A549 (cell line): ENCODE results near the gene BACH1. TPM values are rescaled to one million over a fixed set of nuclear protein-coding genes. Genes with fewer than 3 reads are reported as not detected.

Experiments used
- ATAC-seq, 2 experiments: fragments of 200-7000 bp in 1 of 2; fragments of >200 bp in 1 of 2; cut with Nextera tagmentation in 1 of 2; cut with Tn5 transposase in 1 of 2; 3 replicates each; pipeline versions ENCODE4 v1.8.0 to v1.9.1; 2018 to 2020; ENCODE audit warnings: mild to moderate bottlenecking in 1 of 2, moderate library complexity in 1 of 2
- CTCF ChIA-PET: fragments of 300-600 bp; sonication (Branson Sonifier 250); formaldehyde crosslinking; extraction: SDS; loops from one replicate; lab custom pipeline; 2021; ENCODE audit warnings: antibody characterized with exemption, inconsistent platforms; lab: Yijun Ruan, JAX
- POLR2A ChIA-PET: fragments of 350-600 bp; formaldehyde crosslinking; extraction: SDS; loops from one replicate; lab custom pipeline; 2021; ENCODE audit warnings: antibody characterized with exemption, inconsistent platforms; lab: Yijun Ruan, JAX
- DNase-seq, 2 experiments: peaks; one replicate each; pipeline versions ENCODE4 v3.0.0 to v3.0.0-alpha.2; 2011 to 2016; ENCODE audit warnings: low read depth in 1 of 2, low spot score in 1 of 2
- FAIRE-seq: peaks from 2 replicates; lab custom pipeline; 2011; peaks lifted over from hg19 to GRCh38; lab: Jason Lieb, UNC
- H3K27ac ChIP-seq, 2 experiments: fragments of >200 bp; sonication (Bioruptor Twin); formaldehyde crosslinking; 3 replicates each; pipeline ENCODE4 v1.5.1; 2016 to 2017
- H3K4me1 ChIP-seq: fragments of >200 bp; sonication (Bioruptor Twin); formaldehyde crosslinking; 3 replicates; pipeline ENCODE4 v1.6.1; 2016
- H3K4me2 ChIP-seq: fragments of >200 bp; sonication (Bioruptor Twin); formaldehyde crosslinking; 3 replicates; pipeline ENCODE4 v1.6.1; 2016
- H3K4me3 ChIP-seq: fragments of >200 bp; sonication (Bioruptor Twin); formaldehyde crosslinking; 3 replicates; pipeline ENCODE4 v1.5.1; 2016
- H3K9me3 ChIP-seq: fragments of >200 bp; sonication (Bioruptor Twin); formaldehyde crosslinking; 3 replicates; pipeline ENCODE4 v1.6.1; 2016
- CHD4 ChIP-seq: fragments of 200-600 bp; sonication (generic); IDR thresholded peaks from 2 replicates; pipeline ENCODE4 v1.6.1; 2016; ENCODE audit warnings: antibody characterized with exemption, mild to moderate bottlenecking, borderline replicate concordance
- EHMT2 ChIP-seq: fragments of 200-600 bp; sonication (generic); IDR thresholded peaks from 2 replicates; pipeline ENCODE4 v1.6.1; 2016; ENCODE audit warnings: antibody characterized with exemption, low read depth, mild to moderate bottlenecking, moderate library complexity
- ELK1 ChIP-seq: fragments of 150-350 bp; IDR thresholded peaks from 2 replicates; pipeline ENCODE4 v1.6.1; 2014; ENCODE audit warnings: low read depth, mild to moderate bottlenecking, low read length
- EP300 ChIP-seq, 2 experiments: fragments of >200 bp; sonication (Bioruptor Twin); formaldehyde crosslinking; IDR thresholded peaks; 2 replicates in 1 of 2; 3 replicates in 1 of 2; pipeline ENCODE4 v1.6.1; 2016 to 2017
- ESRRA ChIP-seq: fragments of 150-350 bp; IDR thresholded peaks from 2 replicates; pipeline ENCODE4 v1.6.1; 2014; ENCODE audit warnings: mild to moderate bottlenecking, low read length, borderline replicate concordance
- FOSB ChIP-seq: fragments of 250-450 bp; sonication (Bioruptor Pico); IDR thresholded peaks from 2 replicates; pipeline ENCODE4 v1.5.0; 2020; ENCODE audit warnings: mild to moderate bottlenecking, moderate library complexity
- FOSL2 ChIP-seq, 2 experiments: fragments of 450-650 bp in 1 of 2; fragments of >200 bp in 1 of 2; sonication (Bioruptor Twin) in 1 of 2; formaldehyde crosslinking; IDR thresholded peaks; 2 replicates each; pipeline versions ENCODE4 v1.5.0 to v1.6.1; 2016 to 2020; ENCODE audit warnings: mild to moderate bottlenecking in 1 of 2, moderate library complexity in 1 of 2
- FOXS1 ChIP-seq: fragments of 250-450 bp; sonication (Bioruptor Pico); IDR thresholded peaks from 2 replicates; pipeline ENCODE4 v1.5.0; 2020; ENCODE audit warnings: mild to moderate bottlenecking, moderate library complexity
- HEYL ChIP-seq: fragments of 250-450 bp; sonication (Bioruptor Pico); IDR thresholded peaks from 2 replicates; pipeline ENCODE4 v1.8.0; 2021; ENCODE audit warnings: mild to moderate bottlenecking, moderate library complexity
- HOXA7 ChIP-seq: fragments of 250-450 bp; sonication (Bioruptor Pico); IDR thresholded peaks from 2 replicates; pipeline ENCODE4 v1.5.0; 2020; ENCODE audit warnings: mild to moderate bottlenecking, moderate library complexity
- MAFK ChIP-seq: fragments of 450-650 bp; IDR thresholded peaks from 2 replicates; pipeline ENCODE4 v1.6.1; 2014; ENCODE audit not compliant: partially characterized antibody
- PBX3 ChIP-seq: IDR thresholded peaks from 2 replicates; pipeline ENCODE4 v1.6.1; 2012
- RAD21 ChIP-seq, 2 experiments: fragments of >200 bp in 1 of 2; sonication (Bioruptor Twin) in 1 of 2; formaldehyde crosslinking in 1 of 2; IDR thresholded peaks in 1 of 2; conservative IDR thresholded peaks in 1 of 2; 2 replicates in 1 of 2; 3 replicates in 1 of 2; pipeline ENCODE4 v1.6.1; 2012 to 2018; ENCODE audit warnings: inconsistent platforms in 1 of 2
- RARB ChIP-seq: fragments of 250-450 bp; sonication (Bioruptor Pico); IDR thresholded peaks from 2 replicates; pipeline ENCODE4 v1.8.0; 2021; ENCODE audit warnings: mild to moderate bottlenecking, moderate library complexity
- RCOR1 ChIP-seq: fragments of 150-350 bp; IDR thresholded peaks from 2 replicates; pipeline ENCODE4 v1.6.1; 2014; ENCODE audit warnings: antibody characterized with exemption, low read length, low read depth
- RFX5 ChIP-seq: fragments of 450-650 bp; IDR thresholded peaks from 2 replicates; pipeline ENCODE4 v1.7.1; 2014; ENCODE audit warnings: antibody characterized with exemption, mild to moderate bottlenecking, moderate library complexity
- RNF2 ChIP-seq: fragments of 200-600 bp; sonication (generic); IDR thresholded peaks from 2 replicates; pipeline ENCODE4 v1.6.1; 2016; ENCODE audit warnings: low read depth, mild to moderate bottlenecking, antibody characterized with exemption, moderate library complexity, borderline replicate concordance
- SREBF2 ChIP-seq: fragments of 450-650 bp; IDR thresholded peaks from 2 replicates; pipeline ENCODE4 v1.6.1; 2014; ENCODE audit warnings: mild to moderate bottlenecking, moderate library complexity
- TFCP2L1 ChIP-seq: fragments of 250-450 bp; sonication (Bioruptor Pico); IDR thresholded peaks from 2 replicates; pipeline ENCODE4 v1.5.0; 2021; ENCODE audit warnings: mild to moderate bottlenecking
- TP53 ChIP-seq: fragments of 250-450 bp; sonication (Bioruptor Pico); IDR thresholded peaks from 2 replicates; pipeline ENCODE4 v1.5.0; 2021; ENCODE audit warnings: mild to moderate bottlenecking, moderate library complexity
- USF2 ChIP-seq: fragments of 450-650 bp; IDR thresholded peaks from 2 replicates; pipeline ENCODE4 v1.6.1; 2014; ENCODE audit warnings: antibody characterized with exemption
- ZC3H11A ChIP-seq: fragments of 450-650 bp; IDR thresholded peaks from 2 replicates; pipeline ENCODE4 v1.6.1; 2014; ENCODE audit warnings: antibody characterized with exemption, mild to moderate bottlenecking
- ZNF302 ChIP-seq: fragments of 250-450 bp; sonication (Bioruptor Pico); IDR thresholded peaks from 2 replicates; pipeline ENCODE4 v1.9.0; 2021; ENCODE audit warnings: inconsistent platforms, mild to moderate bottlenecking, moderate library complexity
- ZSCAN20 ChIP-seq: fragments of 250-450 bp; sonication (Bioruptor Pico); IDR thresholded peaks from 2 replicates; pipeline ENCODE4 v1.8.0; 2022; ENCODE audit warnings: mild to moderate bottlenecking, moderate library complexity
- WGBS: methylation state at CpG from one replicate; pipeline ENCODE4 v1.1.6; 2017; ENCODE audit errors: missing lambda C conversion rate; 5-methylcytosine and 5-hydroxymethylcytosine counted together
- polyA plus RNA-seq, 4 experiments: library from polyadenylated mRNA; depleted of rRNA in 3 of 4; stranded (reverse); fragments of >200 nt; fragmentation: RNase III in 1 of 4; extraction: RNeasy Plus Mini Kit Qiagen cat#74134 plus additional on column Dnase treatment in 1 of 4; gene quantifications; 2 replicates in 3 of 4; 3 replicates in 1 of 4; pipeline ENCODE4 v1.2.3, GENCODE V29; 2011 to 2017
- TF ChIP-seq, protein P1 (sequence below): fragments of 200-600 bp; sonication (generic); IDR thresholded peaks from 2 replicates; pipeline ENCODE4 v1.6.1; 2016; ENCODE audit warnings: antibody characterized with exemption, mild to moderate bottlenecking, moderate library complexity
- TF ChIP-seq, protein P2 (sequence below): IDR thresholded peaks from 2 replicates; pipeline ENCODE4 v1.6.1; 2012

The BACH1 gene
- polyA plus RNA-seq, 2 of the 4 experiments (the other 2 are of a cell fraction): 5.0 to 21.4 TPM

GRCh38 chr21:29347274-29347681 lies 48.6 kb downstream of the BACH1 start:
- peaks cover 7% of the 10 kb centered on the region; the same call in 1 of the 3 replicates for H3K4me1 ChIP-seq

DNA sequence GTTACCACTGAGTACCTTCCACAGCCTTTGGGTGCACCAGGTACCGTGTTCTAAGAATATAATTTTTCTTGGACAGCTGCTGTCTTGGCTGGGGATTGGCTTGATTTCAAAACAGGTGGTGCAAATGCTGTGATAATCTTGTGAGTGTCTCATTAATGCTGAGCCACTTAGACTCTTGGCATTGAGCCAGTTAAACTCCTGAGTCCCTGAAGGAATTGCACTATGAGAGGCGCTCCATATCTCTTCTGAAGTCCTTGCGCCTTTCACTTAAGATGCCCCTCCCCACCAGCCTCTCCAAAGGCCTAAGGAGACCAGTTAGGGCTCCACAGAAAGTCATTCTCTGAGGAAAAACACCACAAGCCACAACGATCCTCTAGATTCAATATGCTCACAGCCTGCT lies 51.0 kb downstream of the BACH1 start:
- no peak for FAIRE-seq
- Histone ChIP-seq H3K4me1 (no peaks in the 10 kb centered on the region), H3K27ac (no peak overlapping the region), H3K9me3 (no peaks in the 10 kb centered on the region), H3K4me3 (no peak overlapping the region), H3K4me2 (no peak overlapping the region)
- ATAC-seq: no peak
- 95% methylated on average over 4 of the region's 4 CpGs for WGBS
- POLR2A ChIA-PET: interaction anchor here (0.6 kb wide), 1 partner anchor 185 kb away, joined by 3 read pairs; no protein-coding TSS in a partner anchor
- CTCF ChIA-PET: interaction anchor here (0.6 to 5.1 kb wide), 11 partner anchors 9 to 262 kb away, joined by 3 to 59 read pairs (median 6); no protein-coding TSS in a partner anchor
- no peak for DNase-seq
- TF ChIP-seq ZNF302 (CRISPR knock-in tag) (no peak), TFCP2L1 (CRISPR knock-in tag) (no peak), RCOR1 (no peak), HEYL (CRISPR knock-in tag) (no peak), ESRRA (no peak), HOXA7 (CRISPR knock-in tag) (no peak), USF2 (no peak), RARB (no peak), FOSB (CRISPR knock-in tag) (no peak), RAD21 (conservative IDR thresholded peaks at IDR 0.05 in 1 of 2, IDR thresholded peaks at IDR 0.05 in 1 of 2) (no peak), EHMT2 (no peak)
- TF ChIP-seq, protein P1, sequence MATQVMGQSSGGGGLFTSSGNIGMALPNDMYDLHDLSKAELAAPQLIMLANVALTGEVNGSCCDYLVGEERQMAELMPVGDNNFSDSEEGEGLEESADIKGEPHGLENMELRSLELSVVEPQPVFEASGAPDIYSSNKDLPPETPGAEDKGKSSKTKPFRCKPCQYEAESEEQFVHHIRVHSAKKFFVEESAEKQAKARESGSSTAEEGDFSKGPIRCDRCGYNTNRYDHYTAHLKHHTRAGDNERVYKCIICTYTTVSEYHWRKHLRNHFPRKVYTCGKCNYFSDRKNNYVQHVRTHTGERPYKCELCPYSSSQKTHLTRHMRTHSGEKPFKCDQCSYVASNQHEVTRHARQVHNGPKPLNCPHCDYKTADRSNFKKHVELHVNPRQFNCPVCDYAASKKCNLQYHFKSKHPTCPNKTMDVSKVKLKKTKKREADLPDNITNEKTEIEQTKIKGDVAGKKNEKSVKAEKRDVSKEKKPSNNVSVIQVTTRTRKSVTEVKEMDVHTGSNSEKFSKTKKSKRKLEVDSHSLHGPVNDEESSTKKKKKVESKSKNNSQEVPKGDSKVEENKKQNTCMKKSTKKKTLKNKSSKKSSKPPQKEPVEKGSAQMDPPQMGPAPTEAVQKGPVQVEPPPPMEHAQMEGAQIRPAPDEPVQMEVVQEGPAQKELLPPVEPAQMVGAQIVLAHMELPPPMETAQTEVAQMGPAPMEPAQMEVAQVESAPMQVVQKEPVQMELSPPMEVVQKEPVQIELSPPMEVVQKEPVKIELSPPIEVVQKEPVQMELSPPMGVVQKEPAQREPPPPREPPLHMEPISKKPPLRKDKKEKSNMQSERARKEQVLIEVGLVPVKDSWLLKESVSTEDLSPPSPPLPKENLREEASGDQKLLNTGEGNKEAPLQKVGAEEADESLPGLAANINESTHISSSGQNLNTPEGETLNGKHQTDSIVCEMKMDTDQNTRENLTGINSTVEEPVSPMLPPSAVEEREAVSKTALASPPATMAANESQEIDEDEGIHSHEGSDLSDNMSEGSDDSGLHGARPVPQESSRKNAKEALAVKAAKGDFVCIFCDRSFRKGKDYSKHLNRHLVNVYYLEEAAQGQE: no peak

More at GRCh38 chr21:29347274-29347681, 48.6 kb downstream of the BACH1 start:
- H3K4me3 ChIP-seq: no peak overlapping the region
- 76% methylated on average over 4 of the region's 4 CpGs for WGBS
- TF ChIP-seq SREBF2 (no peak), EP300 (IDR thresholded peaks at IDR 0.05) (no peak), TP53 (no peak), MAFK (no peak), FOSL2 (IDR thresholded peaks at IDR 0.05) (no peak), FOSL2 (CRISPR knock-in tag; IDR thresholded peaks at IDR 0.05) (no peak), ESRRA (no peak), ZC3H11A (no peak), RCOR1 (no peak), PBX3 (no peak), ZSCAN20 (no peak), CHD4 (no peak), RFX5 (no peak), ELK1 (no peak), ZNF302 (CRISPR knock-in tag) (no peak), RNF2 (no peak), FOXS1 (CRISPR knock-in tag) (no peak)
- TF ChIP-seq, protein P2, sequence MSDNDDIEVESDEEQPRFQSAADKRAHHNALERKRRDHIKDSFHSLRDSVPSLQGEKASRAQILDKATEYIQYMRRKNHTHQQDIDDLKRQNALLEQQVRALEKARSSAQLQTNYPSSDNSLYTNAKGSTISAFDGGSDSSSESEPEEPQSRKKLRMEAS: no peak
- TF ChIP-seq, protein P1: no peak
- H3K27ac ChIP-seq: no peak overlapping the region
- ATAC-seq (no peak), FAIRE-seq (no peak), DNase-seq (no peak)
- ChIA-PET POLR2A (no interaction called here), CTCF (no interaction called here)
- no peaks in the 10 kb centered on the region for H3K9me3 ChIP-seq
- no peak overlapping the region for H3K4me2 ChIP-seq
